Neural progenitor cell (in vitro differentiated cells): ENCODE results near the gene PPARG. TPM values are rescaled to one million over a fixed set of nuclear protein-coding genes. Genes with fewer than 3 reads are reported as not detected.
"Not testable (repeated sequence)": the region's sequence is repeated elsewhere in the genome, so short reads cannot be mapped to it uniquely, and the experiment has no call there.

Experiments used
- DNase-seq: peaks from one replicate; pipeline ENCODE4 v3.0.0-alpha.2; 2016; ENCODE audit warnings: low spot score
- H2AFZ ChIP-seq: fragments of 200-600 bp; sonication (generic); replicated peaks from 2 replicates; pipeline ENCODE4 v1.6.1; 2016; ENCODE audit warnings: antibody characterized with exemption
- H3F3A ChIP-seq: fragments of 200-600 bp; sonication (generic); 2 replicates; pipeline ENCODE4 v1.6.1; 2016; ENCODE audit warnings: antibody characterized with exemption, low read depth
- H3K27ac ChIP-seq: fragments of 200-600 bp; sonication (generic); 2 replicates; pipeline ENCODE4 v1.5.1; 2016; ENCODE audit warnings: mild to moderate bottlenecking
- H3K27me3 ChIP-seq: fragments of 200-600 bp; sonication (generic); 2 replicates; pipeline ENCODE4 v1.6.1; 2016; ENCODE audit warnings: mild to moderate bottlenecking, moderate library complexity
- H3K36me3 ChIP-seq: fragments of 200-600 bp; sonication (generic); 2 replicates; pipeline ENCODE4 v1.5.1; 2016
- H3K4me1 ChIP-seq: fragments of 200-600 bp; sonication (generic); 2 replicates; pipeline ENCODE4 v1.6.1; 2016; ENCODE audit warnings: mixed run types
- H3K4me2 ChIP-seq: fragments of 200-600 bp; sonication (generic); 2 replicates; pipeline ENCODE4 v1.6.1; 2016
- H3K4me3 ChIP-seq: fragments of 200-600 bp; sonication (generic); 2 replicates; pipeline ENCODE4 v1.5.1; 2016
- H3K79me2 ChIP-seq: fragments of 200-600 bp; sonication (generic); 2 replicates; pipeline ENCODE4 v1.6.1; 2016; ENCODE audit warnings: low read depth
- H3K9ac ChIP-seq: fragments of 200-600 bp; sonication (generic); 2 replicates; pipeline ENCODE4 v1.6.1; 2016
- H3K9me3 ChIP-seq: fragments of 200-600 bp; sonication (generic); 2 replicates; pipeline ENCODE4 v1.5.1; 2016; ENCODE audit warnings: low read depth
- H4K20me1 ChIP-seq: fragments of 200-600 bp; sonication (generic); 2 replicates; pipeline ENCODE4 v1.6.1; 2016; ENCODE audit warnings: low read depth
- H3K27ac Mint-ChIP-seq: 3 replicates; pipeline ENCODE4 v1.8.0; 2021; ENCODE audit warnings: mixed read lengths
- H3K27me3 Mint-ChIP-seq: 2 replicates; pipeline ENCODE4 v1.8.0; 2022; ENCODE audit warnings: low read depth, mild to moderate bottlenecking, inconsistent platforms, moderate library complexity, mixed read lengths; ENCODE audit not compliant: insufficient read depth
- H3K36me3 Mint-ChIP-seq: 3 replicates; pipeline ENCODE4 v1.8.0; 2021; ENCODE audit warnings: mixed read lengths
- H3K4me1 Mint-ChIP-seq: 3 replicates; pipeline ENCODE4 v1.8.0; 2021; ENCODE audit warnings: mixed read lengths
- H3K4me3 Mint-ChIP-seq: 3 replicates; pipeline ENCODE4 v1.8.0; 2021; ENCODE audit warnings: mild to moderate bottlenecking, moderate library complexity, mixed read lengths
- H3K9me3 Mint-ChIP-seq: 3 replicates; pipeline ENCODE4 v1.8.0; 2020; ENCODE audit warnings: mixed read lengths
- CTCF ChIP-seq: fragments of 200-600 bp; sonication (generic); IDR thresholded peaks from 2 replicates; pipeline ENCODE4 v1.5.1; 2017; ENCODE audit warnings: antibody characterized with exemption, mild to moderate bottlenecking
- EZH2 ChIP-seq: fragments of 200-600 bp; sonication (generic); IDR thresholded peaks from 2 replicates; pipeline ENCODE4 v1.6.1; 2017; ENCODE audit warnings: antibody characterized with exemption, mild to moderate bottlenecking, moderate library complexity
- EZH2phosphoT487 ChIP-seq: fragments of 200-600 bp; sonication (generic); IDR thresholded peaks from 2 replicates; pipeline ENCODE4 v1.6.1; 2017; ENCODE audit warnings: antibody characterized with exemption
- total RNA-seq: library from RNA; depleted of rRNA; stranded (reverse); fragments of >200 nt; gene quantifications from 2 replicates; pipeline ENCODE4 v1.2.3, GENCODE V29; 2015; ENCODE audit warnings: low replicate concordance

PPARG gene
- total RNA-seq, 1 donor from 2014 or later, result not detected

- TF ChIP-seq EZH2phosphoT487 (no peak), CTCF (no peak), EZH2 (no peak)
- Mint-ChIP-seq H3K27ac (no peak overlapping the region), H3K9me3 (peaks cover 2% of the 10 kb centered on the region), H3K27me3 (peaks cover 28% of the 10 kb centered on the region), H3K4me1 (peaks cover 5% of the 10 kb centered on the region), H3K4me3 (no peak overlapping the region), H3K36me3 (no peaks in the 10 kb centered on the region)
- Histone ChIP-seq H3K36me3 (no peaks in the 10 kb centered on the region), H4K20me1 (peaks cover 4% of the 10 kb centered on the region), H3K4me3 (no peak overlapping the region), H3K4me2 (no peak overlapping the region), H3K9me3 (no peaks in the 10 kb centered on the region), H3F3A (peaks cover 7% of the 10 kb centered on the region), H3K4me1 (no peaks in the 10 kb centered on the region), H3K9ac (no peak overlapping the region), H3K79me2 (no peaks in the 10 kb centered on the region), H2AFZ (no peak overlapping the region), H3K27ac (no peak overlapping the region), H3K27me3 (peaks cover 76% of the 10 kb centered on the region)
- no peak for DNase-seq
Measured at GRCh38 chr3:12285003-12285555, 3.8 kb upstream of the PPARG start.

- H3K27ac ChIP-seq, H3K27ac Mint-ChIP-seq, H3K36me3 Mint-ChIP-seq, H3K4me3 ChIP-seq, H4K20me1 ChIP-seq, DNase-seq, H3K36me3 ChIP-seq, H3K4me2 ChIP-seq, H3K4me1 Mint-ChIP-seq, H3K4me1 ChIP-seq, H3K9me3 Mint-ChIP-seq, H3F3A ChIP-seq, H3K9ac ChIP-seq, H3K9me3 ChIP-seq, H2AFZ ChIP-seq, H3K4me3 Mint-ChIP-seq, H3K79me2 ChIP-seq: not testable (repeated sequence)
- peaks cover 25% of the 10 kb centered on the region for H3K27me3 Mint-ChIP-seq
- H3K27me3 ChIP-seq, result peaks cover 83% of the 10 kb centered on the region
Measured at GRCh38 chr3:12285779-12286178, 3.1 kb upstream of the PPARG start.

- no peak for DNase-seq
- Mint-ChIP-seq H3K36me3 (no peaks in the 10 kb centered on the region), H3K27me3 (peaks cover 24% of the 10 kb centered on the region), H3K4me1 (peaks cover 5% of the 10 kb centered on the region), H3K27ac (no peak overlapping the region), H3K4me3 (peak overlapping the region; percentile 84), H3K9me3 (peaks cover 2% of the 10 kb centered on the region)
- Histone ChIP-seq H3K9ac (no peak overlapping the region), H3K79me2 (no peaks in the 10 kb centered on the region), H3K4me3 (no peak overlapping the region), H3K27me3 (peaks cover 90% of the 10 kb centered on the region), H3K9me3 (no peaks in the 10 kb centered on the region), H3K4me1 (no peaks in the 10 kb centered on the region), H3K27ac (no peak overlapping the region), H3F3A (peaks cover 7% of the 10 kb centered on the region), H4K20me1 (peaks cover 4% of the 10 kb centered on the region), H2AFZ (no peak overlapping the region), H3K4me2 (no peak overlapping the region), H3K36me3 (no peaks in the 10 kb centered on the region)
- TF ChIP-seq CTCF, result no peak
- no peak for TF ChIP-seq EZH2
- no peak for TF ChIP-seq EZH2phosphoT487
Measured at GRCh38 chr3:12286504-12286903, 2.4 kb upstream of the PPARG start.

GRCh38 chr3:12286927-12287726 is 1.7 kb upstream of the PPARG start:
- Mint-ChIP-seq H3K9me3 (peaks cover 2% of the 10 kb centered on the region), H3K27ac (no peak overlapping the region), H3K27me3 (peaks cover 23% of the 10 kb centered on the region), H3K4me3 (peak overlapping the region; percentile 84), H3K36me3 (no peaks in the 10 kb centered on the region), H3K4me1 (peaks cover 5% of the 10 kb centered on the region)
- Histone ChIP-seq H3K4me2 (peak overlapping the region; percentile 76), H3K4me3 (peak overlapping the region; percentile 51), H3K27me3 (peaks cover 91% of the 10 kb centered on the region), H2AFZ (no peak overlapping the region), H3K9me3 (no peaks in the 10 kb centered on the region), H3K36me3 (no peaks in the 10 kb centered on the region), H3K27ac (no peak overlapping the region), H3K79me2 (no peaks in the 10 kb centered on the region), H4K20me1 (peaks cover 4% of the 10 kb centered on the region), H3K9ac (no peak overlapping the region), H3K4me1 (no peaks in the 10 kb centered on the region), H3F3A (peaks cover 7% of the 10 kb centered on the region)
- DNase-seq, result peak; percentile 60
- TF ChIP-seq CTCF, result no peak
- no peak for TF ChIP-seq EZH2
